ENCODE data around the gene MSH3.

The MSH3 gene

GRCh38 chr5:80688648-80689420 lies 34.4 kb downstream of the MSH3 start:
- no peak overlapping the region for H3K4me3 ChIP-seq (ENCODE audit: low read depth, low read length)
- TF ChIP-seq CTCF (IDR thresholded peaks at IDR 0.05; ENCODE audit: low read depth, low read length), result no peak
- in situ Hi-C loops (cut with HindIII; ENCODE audit: low sequenced_read_pairs), result no loop called here

GRCh38 chr5:80689627-80690026 lies 35.2 kb downstream of the MSH3 start:
- no peak for TF ChIP-seq CTCF (IDR thresholded peaks at IDR 0.05; ENCODE audit: low read depth, low read length)
- H3K4me3 ChIP-seq (ENCODE audit: low read depth, low read length), result no peak overlapping the region
- DNase-seq (ENCODE audit: low read depth, low spot score), result no peak
- in situ Hi-C loops (cut with HindIII; ENCODE audit: low sequenced_read_pairs), result no loop called here

More at GRCh38 chr5:80688648-80689420, 34.4 kb downstream of the MSH3 start:
- DNase-seq (ENCODE audit: low read depth, low spot score), result no peak

- DNase-seq (ENCODE audit: low read depth, low spot score), result no peak
- TF ChIP-seq CTCF (IDR thresholded peaks at IDR 0.05; ENCODE audit: low read depth, low read length), result no peak
- H3K4me3 ChIP-seq (ENCODE audit: low read depth, low read length), result no peak overlapping the region
- in situ Hi-C loops (cut with HindIII; ENCODE audit: low sequenced_read_pairs), result no loop called here
Observed at GRCh38 chr5:80695666-80696065, 41.2 kb downstream of the MSH3 start.

GRCh38 chr5:80696450-80696849 lies 42.0 kb downstream of the MSH3 start:
- in situ Hi-C loops (cut with HindIII; ENCODE audit: low sequenced_read_pairs), result no loop called here
- TF ChIP-seq CTCF (IDR thresholded peaks at IDR 0.05; ENCODE audit: low read depth, low read length), result no peak
- no peak overlapping the region for H3K4me3 ChIP-seq (ENCODE audit: low read depth, low read length)
- DNase-seq (ENCODE audit: low read depth, low spot score), result no peak

GRCh38 chr5:80697100-80697499 lies 42.6 kb downstream of the MSH3 start:
- no peak for TF ChIP-seq CTCF (IDR thresholded peaks at IDR 0.05; ENCODE audit: low read depth, low read length)
- H3K4me3 ChIP-seq (ENCODE audit: low read depth, low read length), result no peak overlapping the region
- DNase-seq (ENCODE audit: low read depth, low spot score), result no peak
- in situ Hi-C loops (cut with HindIII; ENCODE audit: low sequenced_read_pairs), result no loop called here

GRCh38 chr5:80698369-80698768 lies 43.9 kb downstream of the MSH3 start:
- in situ Hi-C loops (cut with HindIII; ENCODE audit: low sequenced_read_pairs), result no loop called here
- TF ChIP-seq CTCF (IDR thresholded peaks at IDR 0.05; ENCODE audit: low read depth, low read length), result no peak
- no peak for DNase-seq (ENCODE audit: low read depth, low spot score)
- H3K4me3 ChIP-seq (ENCODE audit: low read depth, low read length), result no peak overlapping the region
